HuH-7.5 (cell line): Measurements from ENCODE around the gene RRBP1.
"Not testable (repeated sequence)": the region's sequence is repeated elsewhere in the genome, so short reads cannot be mapped to it uniquely, and the experiment has no call there.

Experiments used
- DNase-seq: peaks from one replicate; pipeline ENCODE4 v3.0.0; 2011; ENCODE audit warnings: low spot score

RRBP1 gene

GRCh38 chr20:17708675-17709360, 26.8 kb upstream of the RRBP1 start:
- DNase-seq = no peak

GRCh38 chr20:17707951-17708350, 25.9 kb upstream of the RRBP1 start:
- not testable (repeated sequence) for DNase-seq

- DNase-seq = no peak
Observed at GRCh38 chr20:17706632-17707031, 24.6 kb upstream of the RRBP1 start.

- no peak for DNase-seq
Observed at GRCh38 chr20:17705916-17706315, 23.9 kb upstream of the RRBP1 start.

- DNase-seq = no peak
Observed at GRCh38 chr20:17704589-17705317, 22.7 kb upstream of the RRBP1 start.

GRCh38 chr20:17701826-17702225, 19.8 kb upstream of the RRBP1 start:
- DNase-seq = no peak

GRCh38 chr20:17700637-17701036, 18.6 kb upstream of the RRBP1 start:
- DNase-seq = no peak

GRCh38 chr20:17699931-17700351, 17.9 kb upstream of the RRBP1 start, which contains the start of gene BANF2:
Gene BANF2, plus strand, starts transcription at chr20:17699966. Its CDS starts 25,060 bp downstream, at chr20:17725026.
- no peak for DNase-seq

- no peak for DNase-seq
Observed at GRCh38 chr20:17698384-17698783, 16.3 kb upstream of the RRBP1 start.

- DNase-seq = no peak
Observed at GRCh38 chr20:17697171-17697570, 15.1 kb upstream of the RRBP1 start.

- no peak for DNase-seq
Observed at GRCh38 chr20:17696287-17696686, 14.2 kb upstream of the RRBP1 start.

- DNase-seq = no peak
Observed at GRCh38 chr20:17694767-17695166, 12.7 kb upstream of the RRBP1 start.

- DNase-seq = no peak
Observed at GRCh38 chr20:17693444-17694001, 11.5 kb upstream of the RRBP1 start.

- no peak for DNase-seq
Observed at GRCh38 chr20:17691758-17692157, 9.7 kb upstream of the RRBP1 start.

- no peak for DNase-seq
Observed at GRCh38 chr20:17690144-17690543, 8.1 kb upstream of the RRBP1 start.

- DNase-seq = no peak
Observed at GRCh38 chr20:17688965-17689364, 6.9 kb upstream of the RRBP1 start.

- DNase-seq = no peak
Observed at GRCh38 chr20:17687800-17688199, 5.8 kb upstream of the RRBP1 start.

- DNase-seq = no peak
Observed at GRCh38 chr20:17685168-17685567, 3.1 kb upstream of the RRBP1 start.

GRCh38 chr20:17684077-17684888, 2.2 kb upstream of the RRBP1 start:
- DNase-seq = no peak

GRCh38 chr20:17683218-17684076, 1.4 kb upstream of the RRBP1 start:
- DNase-seq = no peak

- no peak for DNase-seq
Observed at GRCh38 chr20:17682889-17683198, 802 bp upstream of the RRBP1 start.

- DNase-seq = no peak
Observed at GRCh38 chr20:17681726-17682102, 328 bp downstream of the RRBP1 start.
